CD4-positive, alpha-beta T cell treated with Interleukin-17A for 1 hour (primary cell): ENCODE results near the gene PREPL.

Source experiments
- DNase-seq: peaks from one replicate; pipeline ENCODE4 v3.0.0-alpha.2; 2020

Gene PREPL

DNA sequence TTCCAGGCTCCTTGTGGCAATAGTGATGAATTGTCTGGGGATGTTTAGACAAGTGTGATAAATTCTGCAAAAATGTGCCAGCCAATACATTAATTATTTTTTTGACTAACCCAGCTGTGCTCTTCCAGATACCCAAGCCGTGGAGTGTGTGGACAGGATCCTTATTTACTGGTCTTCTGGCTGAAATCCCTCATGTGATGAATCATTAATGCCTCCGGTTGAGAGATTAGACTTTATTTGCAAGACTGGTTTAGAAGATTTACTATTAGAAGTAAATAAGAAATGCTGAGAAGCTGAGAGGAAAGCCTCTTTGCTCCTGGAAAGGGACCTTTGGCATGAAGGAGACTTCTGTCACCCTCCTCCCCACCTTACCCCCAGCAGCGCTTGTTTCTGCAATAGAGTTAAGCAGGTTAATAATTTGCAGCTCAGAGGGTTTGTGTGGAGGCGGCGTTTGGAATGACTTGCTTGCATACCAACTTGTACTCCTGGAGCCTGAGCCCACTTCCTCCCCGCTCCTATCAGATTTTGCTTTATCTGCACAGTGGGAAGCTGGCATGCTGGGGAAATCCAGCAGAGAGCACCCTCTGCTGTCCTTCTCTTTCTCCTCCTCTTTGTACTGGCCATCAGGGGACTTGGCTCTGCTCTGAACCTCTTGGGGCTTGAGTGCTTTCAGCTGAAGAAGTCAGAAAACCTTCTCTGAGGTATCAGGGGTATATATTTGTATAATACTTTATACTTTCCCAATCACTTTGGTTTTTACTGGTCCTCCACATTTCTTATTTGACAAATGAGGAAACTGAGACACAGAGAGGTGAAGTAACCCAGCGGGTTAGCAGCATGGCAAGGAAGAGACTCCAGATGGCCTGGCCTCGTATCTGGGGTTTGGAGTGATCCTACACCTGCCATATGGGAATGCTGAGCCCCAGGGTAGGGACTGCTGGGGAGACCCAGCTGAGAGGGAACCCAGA, 69.7 kb downstream of the PREPL start:
- no peak for DNase-seq

DNA sequence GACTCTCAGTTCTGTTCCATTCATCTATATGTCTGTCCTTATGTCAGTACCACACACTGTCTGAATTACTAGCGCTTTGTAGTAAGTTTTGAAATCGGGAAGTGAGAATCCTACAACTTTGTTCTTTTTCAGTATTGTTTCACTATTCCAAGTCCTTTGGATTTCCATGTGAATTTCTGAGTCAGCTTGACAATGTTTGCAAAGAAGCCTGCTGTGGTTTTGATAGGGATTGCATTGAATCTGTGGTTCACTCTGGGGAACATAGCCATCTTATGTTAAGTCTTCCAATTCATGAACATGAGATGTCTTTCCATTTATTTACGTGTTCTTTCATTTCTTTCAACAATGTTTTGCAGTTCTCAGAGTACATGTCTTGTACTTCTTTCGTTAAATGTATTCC, 71.0 kb downstream of the PREPL start:
- DNase-seq, result no peak

DNA sequence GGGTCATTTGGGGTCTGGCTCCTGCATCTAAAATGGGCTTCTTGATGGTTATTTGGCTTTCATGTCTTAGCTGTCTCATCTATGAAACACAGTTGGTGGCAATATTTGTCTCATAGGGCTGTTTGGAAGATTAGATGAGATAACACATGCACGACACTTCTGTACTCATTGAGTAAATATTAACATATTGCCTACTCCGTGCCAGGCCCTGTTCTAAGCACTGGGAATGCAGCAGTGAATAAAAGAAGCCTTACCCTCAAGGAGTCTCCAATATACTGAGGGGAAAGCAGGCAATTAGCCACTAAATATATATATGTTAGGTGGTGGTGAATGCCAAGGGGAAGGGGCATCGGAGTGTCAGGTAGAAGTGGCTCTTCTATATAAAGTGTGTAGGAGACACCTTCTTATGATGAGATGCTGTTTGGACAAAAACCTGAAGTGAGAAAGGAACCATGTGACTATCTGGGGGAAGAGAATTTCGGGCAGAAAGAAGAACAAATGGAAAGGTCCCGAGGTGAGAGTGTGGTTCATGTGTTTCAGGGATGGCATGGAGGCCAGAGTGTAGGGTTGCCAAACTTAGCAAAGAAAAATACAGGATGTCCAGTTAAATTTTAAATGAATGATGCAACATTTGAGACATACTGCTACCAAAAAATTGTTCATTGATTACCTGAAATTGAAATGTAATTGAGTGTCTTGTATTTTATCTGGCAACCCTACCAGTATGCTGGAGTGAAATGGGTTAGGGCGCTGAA, 74.2 kb downstream of the PREPL start:
- no peak for DNase-seq

DNA sequence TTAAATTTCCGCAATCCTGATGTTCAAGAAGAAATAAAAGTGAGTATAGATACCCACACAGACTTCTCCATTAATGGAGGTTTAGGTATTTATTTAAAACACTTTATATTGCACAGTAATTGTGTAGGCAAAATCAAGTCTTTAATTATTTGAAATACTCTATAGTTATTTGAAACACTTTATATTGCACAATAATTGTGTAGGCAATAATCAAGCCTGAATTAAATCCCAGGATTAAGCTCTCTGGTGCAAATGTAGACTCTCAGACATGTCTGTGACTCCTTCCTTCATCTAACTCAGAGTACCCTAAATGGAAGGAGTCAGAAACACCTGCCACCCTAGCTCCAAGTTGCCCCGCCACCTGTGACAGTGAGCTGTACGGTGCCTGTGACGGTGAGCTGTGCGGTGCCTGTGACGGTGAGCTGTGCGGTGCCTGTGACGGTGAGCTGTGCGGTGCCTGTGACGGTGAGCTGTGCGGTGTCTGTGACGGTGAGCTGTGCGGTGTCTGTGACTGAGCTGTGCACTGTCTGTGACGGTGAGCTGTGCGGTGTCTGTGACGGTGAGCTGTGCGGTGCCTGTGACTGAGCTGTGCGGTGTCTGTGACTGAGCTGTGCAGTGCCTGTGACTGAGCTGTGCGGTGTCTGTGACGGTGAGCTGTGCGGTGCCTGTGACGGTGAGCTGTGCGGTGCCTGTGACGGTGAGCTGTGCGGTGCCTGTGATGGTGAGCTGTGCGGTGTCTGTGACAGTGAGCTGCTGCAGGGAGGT, 75.0 kb downstream of the PREPL start:
- DNase-seq, result no peak

DNA sequence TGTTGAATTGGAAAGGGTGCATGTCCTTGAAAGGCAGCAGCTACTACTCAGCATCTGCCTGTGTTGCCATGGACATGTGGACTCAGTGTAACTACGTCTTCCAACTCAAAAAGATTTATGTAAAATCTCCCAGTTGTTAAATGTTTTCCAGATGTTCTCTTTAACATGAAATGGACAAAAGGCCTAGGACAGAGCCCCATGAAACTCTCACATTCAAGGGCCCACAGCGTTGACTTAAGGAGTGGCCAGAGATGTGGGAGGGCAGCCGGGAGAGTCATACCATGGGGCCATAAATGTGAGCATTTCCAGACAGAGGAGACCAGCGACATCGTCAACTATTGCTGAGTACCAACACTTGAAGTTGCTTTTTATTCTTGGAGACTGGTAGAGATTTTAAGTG, 76.1 kb downstream of the PREPL start:
- no peak for DNase-seq

DNA sequence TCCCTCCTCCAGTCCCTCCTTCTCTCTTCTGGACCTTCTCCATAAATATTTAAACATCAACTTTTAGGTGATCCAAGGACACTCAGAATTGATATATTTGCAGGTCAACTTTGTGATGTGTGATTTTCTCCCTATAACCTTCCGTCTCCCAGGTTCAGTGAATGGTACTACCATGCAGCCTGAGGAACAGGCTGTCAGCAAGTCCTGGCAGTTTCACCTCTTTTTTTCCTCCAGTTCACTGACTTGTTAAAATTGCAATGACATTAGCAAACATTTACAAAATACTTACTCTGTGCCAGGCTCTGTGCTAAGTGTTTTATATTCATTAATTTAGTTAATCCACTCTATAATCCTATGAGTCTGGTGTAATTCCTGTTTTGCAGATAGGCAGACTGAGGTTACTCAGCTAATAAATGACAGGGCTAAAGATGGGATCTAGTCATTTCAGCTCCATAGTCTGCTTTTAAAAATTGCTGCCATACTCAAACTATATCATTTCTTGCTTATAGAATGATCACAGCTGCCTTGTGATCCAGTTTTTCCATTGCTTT, 78.1 kb downstream of the PREPL start:
- no peak for DNase-seq

DNA sequence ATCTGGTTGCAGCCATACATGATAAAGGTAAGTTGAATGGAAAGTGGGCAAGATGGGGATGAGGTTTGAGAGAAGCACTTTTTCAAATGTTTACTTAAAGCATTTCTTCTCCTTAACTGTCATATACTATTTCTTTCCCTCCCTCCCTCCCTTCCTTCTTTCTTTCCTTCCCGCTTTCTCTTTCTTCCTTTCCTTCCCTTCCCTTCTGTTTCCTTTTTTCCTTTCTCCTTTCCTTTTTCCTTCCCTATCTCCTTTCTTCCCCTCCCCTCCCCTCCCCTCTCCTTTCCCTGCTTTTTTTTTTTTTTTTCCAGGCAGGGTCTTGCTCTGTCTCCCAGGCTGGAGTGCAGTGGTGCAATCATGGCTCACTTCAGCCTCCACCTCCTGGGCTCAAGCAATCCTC, 80.4 kb downstream of the PREPL start:
- no peak for DNase-seq

DNA sequence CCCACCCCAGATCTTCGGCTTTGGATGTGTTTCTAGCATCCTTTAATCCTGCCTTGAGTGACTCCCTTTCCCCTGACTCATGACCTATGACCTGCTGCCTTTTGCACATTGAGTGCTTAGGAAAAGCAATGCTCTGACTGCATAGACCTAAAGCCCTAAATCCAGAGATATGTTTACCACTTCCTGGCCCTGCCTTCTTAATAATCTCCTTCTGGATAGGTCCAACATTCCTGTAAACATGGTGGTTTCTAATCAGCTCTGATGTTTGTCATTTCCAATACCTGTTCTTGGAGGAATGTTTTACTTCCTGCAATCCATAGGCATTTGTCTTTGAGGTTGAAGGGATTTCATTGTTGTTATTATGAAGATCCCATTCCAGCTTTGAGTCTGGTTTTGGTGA, 83.8 kb downstream of the PREPL start:
- DNase-seq, result no peak

DNA sequence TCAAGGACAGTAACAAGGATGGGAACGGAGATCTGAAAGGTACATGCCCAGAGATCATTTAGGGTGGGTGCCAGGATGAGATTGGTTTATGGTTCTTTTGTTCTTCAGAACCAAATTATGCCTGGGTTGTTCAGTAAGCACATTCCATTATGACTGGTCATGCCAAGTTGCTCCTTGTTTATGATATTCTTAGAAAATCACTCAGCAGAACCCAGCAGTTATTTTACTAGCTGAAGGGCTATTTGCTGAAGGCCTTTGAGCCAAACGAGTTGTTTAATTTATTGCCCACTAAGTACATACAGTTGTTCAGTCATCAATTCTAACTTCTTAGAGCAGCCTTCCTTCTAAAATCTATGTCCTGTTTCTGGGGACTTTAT, 85.4 kb downstream of the PREPL start:
- DNase-seq, result no peak

DNA sequence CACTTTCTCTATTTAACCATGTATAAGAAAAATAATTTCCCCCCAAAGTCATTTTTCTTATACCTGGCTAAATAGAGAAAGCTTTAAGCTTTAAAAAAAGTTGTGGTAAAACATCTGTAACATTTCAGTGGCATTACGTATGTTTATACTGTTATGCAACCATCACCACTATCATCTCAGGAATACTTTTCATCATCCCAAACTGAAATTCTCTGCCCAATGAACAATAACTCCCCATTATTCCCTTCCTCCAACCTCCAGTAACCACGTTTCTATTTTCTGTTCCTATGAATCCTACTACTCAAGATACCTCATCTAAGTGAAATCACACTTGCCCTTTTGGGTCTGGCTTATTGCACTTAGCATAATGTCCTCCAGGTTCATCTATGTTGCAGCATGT, 87.7 kb downstream of the PREPL start:
- no peak for DNase-seq

DNA sequence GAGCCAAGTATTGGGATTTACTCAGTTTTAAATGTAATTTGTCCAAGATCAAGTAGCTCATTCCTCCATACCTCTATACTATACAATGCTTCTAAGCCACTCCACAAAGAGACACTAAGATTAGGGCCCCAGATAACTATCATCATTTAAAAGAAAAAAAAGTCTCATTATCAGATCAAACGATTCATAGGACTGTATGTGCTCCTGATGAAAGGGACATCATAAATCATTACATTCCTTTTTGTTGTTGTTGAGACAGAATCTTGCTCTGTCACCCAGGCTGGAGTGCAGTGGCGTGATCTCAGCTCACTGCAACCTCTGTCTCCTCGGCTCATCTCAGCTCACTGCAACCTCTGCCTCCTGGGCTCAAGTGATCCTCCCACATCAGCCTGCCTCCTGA, 88.2 kb downstream of the PREPL start:
- DNase-seq, result no peak

DNA sequence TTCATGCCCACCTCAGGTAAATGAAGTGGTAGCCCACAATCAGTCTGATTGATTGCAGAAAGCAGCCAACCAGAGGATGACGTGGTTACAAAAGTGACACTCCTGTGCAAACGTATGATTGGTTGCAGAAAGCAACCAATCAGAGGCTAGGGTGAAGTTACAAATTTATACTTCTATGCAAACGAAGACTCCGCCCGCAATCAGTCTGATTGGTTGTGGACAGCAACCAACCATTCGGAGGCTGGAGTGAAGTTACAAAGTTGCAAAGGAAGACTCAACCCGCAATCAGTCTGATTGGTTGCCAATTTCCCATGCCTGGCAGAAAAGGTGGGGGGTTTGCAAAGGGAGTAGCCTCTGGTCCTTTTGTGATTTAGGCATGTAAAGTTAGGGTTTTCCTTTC, 90.0 kb downstream of the PREPL start:
- DNase-seq, result no peak

DNA sequence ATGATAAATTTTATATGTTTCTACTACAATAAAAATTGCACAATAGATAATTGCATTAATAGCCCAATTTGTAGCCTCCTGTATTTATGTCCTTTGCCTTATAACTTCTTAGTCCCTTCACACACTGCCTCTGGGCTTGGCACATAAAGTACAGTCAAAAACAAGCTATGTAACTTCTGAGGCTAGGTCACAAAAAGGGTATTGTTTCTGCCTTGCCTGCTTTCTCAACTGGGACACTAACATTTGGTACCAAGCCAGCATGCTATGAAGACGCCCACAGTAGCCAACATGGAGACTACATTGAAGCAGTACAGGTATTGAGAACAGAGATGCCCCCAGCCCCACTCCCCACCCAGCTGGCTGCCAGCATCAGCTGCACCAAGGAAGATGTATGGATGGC, 91.5 kb downstream of the PREPL start:
- DNase-seq, result no peak

DNA sequence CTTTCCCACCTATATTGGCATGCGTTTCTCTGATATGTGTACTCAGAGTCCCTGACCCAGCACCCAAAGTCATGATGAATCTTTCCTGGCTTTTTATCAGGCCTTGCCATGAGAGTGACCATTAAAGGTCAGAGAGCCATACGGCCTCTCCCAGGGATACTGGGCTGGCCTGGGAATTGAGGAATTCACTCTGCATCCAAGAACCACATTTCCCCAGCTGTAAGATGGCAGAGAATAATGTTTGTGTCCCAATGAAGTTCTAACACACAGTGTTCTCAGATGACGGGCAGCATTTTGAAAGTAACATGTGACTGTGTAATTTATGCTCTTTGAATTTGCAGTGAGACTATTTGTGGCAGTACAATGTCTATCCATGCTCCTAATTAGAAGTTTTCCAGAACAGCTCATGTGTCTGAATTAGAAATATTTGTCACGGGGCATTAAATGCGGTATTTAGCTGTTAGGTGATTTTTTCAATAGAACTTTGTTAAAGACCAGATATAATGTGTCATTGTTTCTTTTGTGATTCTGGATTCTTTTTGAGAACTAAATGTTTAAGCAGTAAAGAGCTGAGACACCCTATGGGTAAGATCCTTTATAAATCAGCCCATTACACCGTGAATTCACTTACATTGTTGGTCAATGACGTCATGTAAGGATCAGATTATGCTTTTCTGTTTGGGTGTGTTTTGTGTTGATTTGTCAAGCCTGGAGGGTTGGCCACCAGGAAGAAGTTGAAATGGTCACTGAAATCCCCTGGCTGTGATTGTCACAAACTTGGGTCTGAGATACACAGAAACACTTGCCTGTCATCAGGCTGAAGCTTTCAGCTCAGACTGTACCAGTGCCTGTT, 93.3 kb downstream of the PREPL start:
- DNase-seq, result no peak
